ENCODE data around the gene PRAMEF20.
"Not testable (repeated sequence)": the region's sequence is repeated elsewhere in the genome, so short reads cannot be mapped to it uniquely, and the experiment has no call there.

The PRAMEF20 gene

DNA sequence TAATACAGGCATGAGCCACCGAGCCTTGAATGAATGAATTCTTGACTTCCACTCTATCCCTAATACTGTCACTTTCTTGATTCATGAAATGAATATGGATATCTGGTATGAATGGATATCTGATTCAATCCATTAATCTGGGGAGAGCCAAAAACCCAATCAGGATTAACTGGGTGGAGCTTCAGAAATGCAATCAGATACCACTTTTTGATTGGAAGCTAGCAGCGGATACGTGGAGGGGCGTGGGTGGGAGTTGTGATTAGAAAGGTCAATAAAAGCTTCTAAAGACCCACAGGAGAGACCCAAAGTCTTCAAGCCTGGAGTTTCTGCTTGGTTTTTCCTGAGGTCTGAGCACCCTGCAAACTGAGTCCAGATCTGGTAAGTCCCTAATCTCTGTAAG lies at the start of gene PRAMEF20:
TSS of gene PRAMEF20 (plus strand) at position 301 of the 400 bp plus-strand sequence. CDS start 5,905 bp downstream, outside the sequence.
- DNase-seq; intact Hi-C loops (cut with DNase I): not testable (repeated sequence)

DNA sequence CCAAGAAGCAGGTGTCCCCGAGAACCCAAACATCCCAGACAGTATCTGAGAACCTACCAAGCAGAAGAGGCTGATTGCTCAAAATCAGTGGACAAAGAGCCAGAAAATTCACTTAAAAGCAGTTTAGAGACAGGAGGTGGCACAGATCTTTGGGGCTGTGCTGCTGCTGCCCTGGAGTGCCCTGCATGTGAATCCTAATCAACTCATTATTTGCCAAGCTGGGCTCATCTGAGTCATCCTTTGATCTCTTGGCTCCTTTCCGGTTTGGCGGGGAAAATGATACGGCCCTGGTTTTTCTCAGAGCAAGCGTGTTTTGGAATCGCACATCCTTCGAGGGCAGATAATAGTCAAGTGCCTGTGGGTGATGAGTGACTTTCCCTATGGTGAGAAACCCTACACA lies 47.9 kb upstream of the PRAMEF20 start:
- intact Hi-C loops (cut with DNase I); DNase-seq: not testable (repeated sequence)

DNA sequence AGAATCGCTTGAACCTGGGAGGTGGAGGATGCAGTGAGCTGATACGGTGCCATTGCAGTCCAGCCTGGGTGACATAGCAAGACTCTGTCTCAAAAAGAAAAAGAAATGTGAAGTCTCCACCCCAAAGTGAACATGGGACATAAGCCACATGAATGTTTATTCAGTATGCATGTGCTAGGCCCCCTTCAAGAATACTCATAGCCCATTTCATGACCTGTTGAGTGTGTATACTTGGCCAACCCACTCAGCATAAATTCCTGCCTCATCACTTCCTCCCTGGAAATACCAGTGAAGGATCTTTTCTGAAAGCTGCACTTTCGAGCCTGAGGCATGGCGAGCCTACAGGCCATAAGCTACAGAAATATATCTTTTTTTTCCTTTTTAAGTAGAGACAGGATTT lies 45.3 kb upstream of the PRAMEF20 start:
- DNase-seq; intact Hi-C loops (cut with DNase I): not testable (repeated sequence)

DNA sequence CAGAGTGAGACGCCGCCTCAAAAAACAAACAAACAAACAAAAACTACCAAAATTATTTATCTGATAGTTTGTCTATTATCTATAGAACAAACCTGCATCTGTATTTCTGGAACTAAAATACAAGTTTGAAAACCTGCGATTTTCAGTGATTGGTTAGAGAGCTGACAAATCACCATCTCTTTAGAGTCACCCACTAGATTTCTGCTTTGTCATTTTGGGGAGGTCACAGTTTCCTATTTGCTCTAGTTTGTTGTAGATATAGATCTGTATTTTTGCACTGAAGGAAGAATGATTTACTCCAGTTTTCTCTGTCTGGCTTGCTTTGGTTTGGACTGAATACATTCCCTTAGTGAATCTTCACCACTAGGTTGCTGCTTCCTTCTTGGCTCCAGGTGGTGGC lies 43.7 kb upstream of the PRAMEF20 start:
- DNase-seq; intact Hi-C loops (cut with DNase I): not testable (repeated sequence)

DNA sequence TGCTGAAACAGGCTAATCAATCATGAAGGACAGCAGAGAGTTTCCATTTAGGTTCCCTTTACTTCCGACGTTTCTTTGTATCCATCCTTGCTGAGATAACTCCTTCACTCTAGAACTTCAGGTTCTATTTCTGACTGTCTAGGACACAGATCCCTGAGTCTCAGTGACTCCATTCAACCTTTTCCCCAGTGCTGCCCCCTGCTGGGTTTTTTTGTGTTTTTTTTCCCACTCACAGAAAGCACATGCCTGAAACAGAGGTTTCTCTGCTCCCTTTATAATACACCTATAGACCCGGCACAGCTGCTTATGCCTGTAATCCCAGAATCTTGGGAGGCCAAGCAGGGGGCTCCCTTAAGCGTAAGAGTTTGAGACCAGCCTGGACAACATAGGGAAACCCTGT lies 41.7 kb upstream of the PRAMEF20 start:
- intact Hi-C loops (cut with DNase I): not testable (repeated sequence)

DNA sequence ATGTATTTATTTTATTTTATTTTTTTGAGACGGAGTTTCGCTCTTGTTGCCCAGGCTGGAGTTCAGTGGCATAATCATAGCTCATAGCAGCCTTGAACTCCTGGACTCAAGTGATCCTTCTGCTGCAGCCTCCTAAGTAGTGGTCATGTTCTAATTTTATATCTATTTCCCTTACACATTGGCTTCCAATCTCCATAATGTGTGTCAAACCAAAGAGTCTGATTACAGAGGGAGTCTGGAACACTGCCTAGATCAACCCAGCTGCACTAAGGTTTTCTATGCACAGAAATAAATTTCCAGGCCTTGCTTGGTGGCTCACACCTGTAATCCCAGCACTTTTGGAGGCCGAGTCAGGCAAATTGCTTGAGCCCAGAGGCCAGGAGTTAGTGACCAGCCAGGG lies 31.3 kb upstream of the PRAMEF20 start:
- intact Hi-C loops (cut with DNase I); DNase-seq: not testable (repeated sequence)

More for the DNA sequence above, 41.7 kb upstream of the PRAMEF20 start:
- DNase-seq: peak in 34 of 42 donors; percentile 3 to 81 (median 37)

DNA sequence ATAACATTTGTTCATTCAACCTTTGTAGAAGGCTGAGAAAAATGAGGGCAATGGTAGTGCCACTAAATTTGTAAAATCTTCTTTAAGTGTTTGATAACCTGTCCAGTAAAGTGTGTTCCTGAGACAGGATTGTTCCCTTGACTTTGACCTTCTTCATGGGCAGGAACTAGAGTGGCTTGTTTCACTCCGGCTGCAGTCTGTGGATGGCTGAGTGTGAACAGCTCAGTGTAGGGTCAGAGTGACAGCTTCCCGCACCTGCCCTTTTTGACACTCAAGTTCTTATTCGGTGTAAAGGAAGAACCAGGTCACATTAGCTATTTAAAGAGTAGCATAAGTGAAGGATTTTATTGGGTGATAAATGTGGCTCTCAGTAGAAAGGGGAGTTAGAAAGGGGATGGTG lies 29.9 kb upstream of the PRAMEF20 start:
- DNase-seq; intact Hi-C loops (cut with DNase I): not testable (repeated sequence)

DNA sequence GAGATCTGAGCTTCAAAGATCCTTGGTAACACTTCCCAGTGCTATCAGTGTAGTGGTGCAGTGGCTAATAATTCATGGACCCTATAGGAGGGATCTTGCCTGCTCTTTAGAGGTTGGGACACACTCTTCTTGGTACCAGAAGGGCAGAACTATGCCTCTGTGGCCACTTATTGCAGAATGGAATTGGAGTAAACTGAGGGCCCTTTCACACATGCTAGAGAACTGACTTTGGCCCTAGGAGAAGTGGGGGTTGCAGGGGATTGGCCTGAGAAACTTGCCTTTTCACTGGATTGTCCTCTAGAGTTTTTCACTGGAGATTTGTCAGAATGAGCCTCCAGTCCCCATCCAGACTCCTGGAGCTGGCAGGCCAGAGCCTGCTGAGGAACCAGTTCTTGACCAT lies 20.9 kb upstream of the PRAMEF20 start, which contains the start of gene PRAMEF17:
TSS of gene PRAMEF17 (plus strand) at position 301 of the 400 bp plus-strand sequence. CDS start at position 327, 26 bp downstream.
- intact Hi-C loops (cut with DNase I); DNase-seq: not testable (repeated sequence)

DNA sequence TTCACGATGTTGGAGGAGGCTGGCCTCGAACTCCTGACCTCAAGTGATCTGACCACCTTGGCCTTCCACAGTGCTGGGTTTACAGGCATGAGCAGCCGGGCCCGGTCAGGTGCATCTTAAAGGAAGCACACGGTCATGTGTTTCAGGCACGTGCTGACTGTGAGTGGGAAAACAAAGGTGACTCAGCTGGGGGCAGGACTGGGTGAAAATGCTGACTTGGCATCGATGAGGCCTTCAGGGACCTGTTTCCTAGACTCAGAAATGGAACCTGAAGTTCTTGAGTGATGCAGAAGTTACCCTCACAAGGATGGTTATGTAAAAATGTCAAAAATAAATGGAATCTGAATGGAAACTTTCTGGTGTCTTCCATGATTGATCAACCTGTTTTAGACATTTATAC lies 17.2 kb upstream of the PRAMEF20 start:
- DNase-seq; intact Hi-C loops (cut with DNase I): not testable (repeated sequence)

DNA sequence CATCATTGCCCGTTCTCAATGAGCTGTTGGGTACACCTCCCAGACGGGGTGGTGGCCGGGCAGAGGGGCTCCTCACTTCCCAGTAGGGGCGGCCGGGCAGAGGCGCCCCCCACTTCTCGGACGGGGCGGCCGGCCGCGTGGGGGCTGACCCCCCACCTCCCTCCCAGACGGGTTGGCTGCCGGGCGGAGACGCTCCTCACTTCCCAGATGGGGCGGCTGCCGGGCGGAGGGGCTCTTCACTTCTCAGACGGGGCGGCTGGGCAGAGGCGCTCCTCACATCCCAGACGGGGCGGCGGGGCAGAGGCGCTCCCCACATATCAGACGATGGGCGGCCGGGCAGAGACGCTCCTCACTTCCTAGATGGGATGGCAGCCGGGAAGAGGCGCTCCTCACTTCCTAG lies 15.5 kb upstream of the PRAMEF20 start:
- intact Hi-C loops (cut with DNase I); DNase-seq: not testable (repeated sequence)

DNA sequence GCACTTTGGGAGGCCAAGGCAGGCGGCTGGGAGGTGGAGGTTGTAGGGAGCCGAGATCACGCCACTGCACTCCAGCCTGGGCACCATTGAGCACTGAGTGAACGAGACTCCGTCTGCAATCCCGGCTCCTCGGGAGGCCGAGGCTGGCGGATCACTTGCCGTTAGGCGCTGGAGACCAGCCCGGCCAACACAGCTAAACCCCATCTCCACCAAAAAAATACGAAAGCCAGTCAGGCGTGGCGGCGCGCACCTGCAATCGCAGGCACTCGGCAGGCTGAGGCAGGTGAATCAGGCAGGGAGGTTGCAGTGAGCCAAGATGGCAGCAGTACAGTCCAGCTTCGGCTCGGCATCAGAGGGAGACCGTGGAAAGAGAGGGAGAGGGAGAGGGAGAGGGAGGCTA lies 14.9 kb upstream of the PRAMEF20 start:
- intact Hi-C loops (cut with DNase I); DNase-seq: not testable (repeated sequence)

DNA sequence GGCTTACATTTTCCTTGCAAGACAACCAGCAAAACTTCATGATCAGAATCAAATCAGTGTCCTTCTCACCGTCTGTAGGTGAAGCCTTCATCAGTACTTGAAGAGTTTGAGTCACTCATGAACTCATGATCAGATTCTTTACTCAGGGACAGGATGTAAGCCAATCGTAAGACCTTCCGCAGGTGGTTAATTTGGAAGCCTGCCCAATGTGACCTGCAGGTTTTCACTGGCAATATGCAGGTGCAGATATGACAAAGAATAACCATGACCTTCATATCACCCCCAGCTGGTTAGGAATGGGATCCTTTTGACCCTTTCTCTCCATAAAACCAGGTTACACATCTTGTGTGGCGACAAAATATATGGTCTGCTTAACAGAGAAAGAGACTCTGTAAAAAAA lies 2.4 kb upstream of the PRAMEF20 start:
- intact Hi-C loops (cut with DNase I): no loop called here
- DNase-seq: no peak

DNA sequence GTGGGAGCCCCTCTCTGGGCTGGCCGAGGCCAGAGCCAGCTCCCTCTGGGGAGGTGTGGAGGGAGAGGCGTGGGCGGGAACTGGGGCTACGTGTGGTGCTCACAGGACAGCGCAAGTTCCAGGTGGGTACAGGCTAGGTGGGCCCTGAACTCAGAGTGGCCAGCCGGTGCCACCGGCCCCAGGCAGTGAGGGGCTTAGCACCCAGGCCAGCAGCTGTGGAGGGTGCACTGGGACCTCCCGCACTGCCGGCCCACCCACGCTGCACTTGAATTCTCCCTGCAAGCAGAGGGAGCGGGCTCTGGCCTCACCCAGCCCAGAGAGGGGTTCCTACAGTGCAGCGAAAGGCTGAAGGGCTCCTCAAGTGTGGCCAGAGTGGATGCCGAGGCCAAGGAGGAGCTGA lies 20.2 kb downstream of the PRAMEF20 start:
- DNase-seq: no peak

DNA sequence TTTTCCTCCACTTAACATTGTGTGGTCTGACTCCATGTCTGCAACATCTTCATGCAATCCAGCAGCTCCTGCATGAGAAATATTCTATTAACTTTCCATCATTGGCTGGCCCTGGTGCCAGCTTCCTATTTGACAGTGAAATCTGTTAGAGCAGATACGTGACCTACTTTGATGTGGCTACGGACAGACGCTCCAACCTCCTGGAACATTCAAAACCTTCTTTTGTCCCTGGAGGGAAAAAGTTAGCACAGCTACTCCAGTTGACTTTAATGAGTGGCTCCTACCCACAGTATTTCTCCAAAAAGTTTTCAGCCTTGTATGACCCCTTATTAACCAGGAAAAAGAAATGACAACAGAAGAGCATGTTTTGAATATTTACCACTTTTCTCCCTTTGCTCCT lies 22.0 kb downstream of the PRAMEF20 start:
- intact Hi-C loops (cut with DNase I): no loop called here
- no peak for DNase-seq

More for the DNA sequence above, 20.2 kb downstream of the PRAMEF20 start:
- intact Hi-C loops (cut with DNase I): no loop called here

DNA sequence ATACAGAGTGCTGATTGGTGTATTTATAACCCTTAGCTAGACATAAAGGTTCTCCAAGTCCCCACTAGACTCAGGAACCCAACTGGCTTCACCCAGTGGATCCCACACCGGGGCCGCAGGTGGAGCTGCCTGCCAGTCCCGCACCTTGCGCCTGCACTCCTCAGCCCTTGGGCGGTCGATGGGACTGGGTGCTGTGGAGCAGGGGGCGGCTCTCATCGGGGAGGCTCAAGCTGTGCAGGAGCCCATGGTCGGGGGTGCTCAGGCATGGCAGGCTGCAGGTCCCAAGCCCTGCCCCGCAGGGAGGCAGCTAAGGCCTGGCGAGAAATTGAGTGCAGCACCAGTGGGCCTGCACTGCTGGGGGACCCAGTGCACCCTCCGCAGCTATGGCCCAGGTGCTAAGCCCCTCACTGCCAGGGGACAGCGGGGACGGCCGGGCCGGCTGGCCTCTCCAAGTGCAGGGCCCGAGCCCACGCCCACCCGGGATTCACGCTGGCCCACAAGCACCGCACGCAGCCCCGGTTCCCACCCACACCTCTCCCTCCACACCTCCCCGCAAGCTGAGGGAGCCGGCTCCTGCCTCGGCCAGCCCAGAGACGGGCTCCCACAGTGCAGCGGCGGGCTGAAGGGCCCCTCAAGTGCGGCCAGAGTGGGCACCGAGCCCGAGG lies 23.6 kb downstream of the PRAMEF20 start:
- DNase-seq; intact Hi-C loops (cut with DNase I): not testable (repeated sequence)

DNA sequence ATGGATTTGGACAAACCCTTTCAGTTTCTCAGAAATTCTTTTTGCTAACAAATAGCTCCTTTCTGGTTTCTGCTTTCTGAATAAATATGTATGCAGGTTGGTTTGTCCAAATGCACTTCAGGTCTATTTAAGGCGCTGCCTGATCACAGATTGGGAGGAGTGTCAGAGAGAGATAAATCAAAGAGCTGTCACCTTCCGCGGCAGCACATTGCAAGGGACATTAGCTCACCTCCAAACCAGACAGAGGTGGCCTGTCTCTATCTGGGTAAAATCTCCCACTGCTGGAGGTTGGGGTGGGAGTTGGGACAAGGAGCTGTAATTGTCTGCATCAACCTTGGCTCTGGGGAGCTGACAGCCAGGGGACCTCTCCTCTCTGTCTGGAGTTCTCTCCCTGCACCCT lies 25.2 kb downstream of the PRAMEF20 start:
- intact Hi-C loops (cut with DNase I): no loop called here
- no peak for DNase-seq

DNA sequence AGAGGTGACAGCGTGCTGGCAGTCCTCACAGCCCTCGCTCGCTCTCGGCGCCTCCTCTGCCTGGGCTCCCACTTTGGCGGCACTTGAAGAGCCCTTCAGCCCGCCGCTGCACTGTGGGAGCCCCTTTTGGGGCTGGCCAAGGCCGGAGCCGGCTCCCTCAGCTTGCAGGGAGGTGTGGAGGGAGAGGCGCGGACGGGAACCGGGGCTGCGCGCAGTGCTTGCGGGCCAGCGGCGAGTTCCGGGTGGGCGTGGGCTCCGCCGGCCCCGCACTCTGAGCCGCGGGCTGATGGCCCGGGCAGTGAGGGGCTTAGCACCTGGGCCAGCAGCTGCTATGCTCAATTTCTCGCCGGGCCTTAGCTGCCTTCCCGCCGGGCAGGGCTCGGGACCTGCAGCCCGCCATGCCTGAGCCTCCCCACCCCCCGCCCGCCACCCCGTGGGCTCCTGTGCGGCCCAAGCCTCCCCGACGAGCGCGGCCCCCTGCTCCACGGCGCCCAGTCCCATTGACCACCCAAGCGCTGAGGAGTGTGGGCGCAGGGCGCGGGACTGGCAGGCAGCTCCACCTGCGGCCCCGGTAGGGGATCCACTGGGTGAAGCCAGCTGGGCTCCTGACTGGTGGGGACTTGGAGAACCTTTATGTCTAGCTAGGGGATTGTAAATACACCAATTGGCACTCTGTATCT lies 29.0 kb downstream of the PRAMEF20 start:
- intact Hi-C loops (cut with DNase I); DNase-seq: not testable (repeated sequence)

DNA sequence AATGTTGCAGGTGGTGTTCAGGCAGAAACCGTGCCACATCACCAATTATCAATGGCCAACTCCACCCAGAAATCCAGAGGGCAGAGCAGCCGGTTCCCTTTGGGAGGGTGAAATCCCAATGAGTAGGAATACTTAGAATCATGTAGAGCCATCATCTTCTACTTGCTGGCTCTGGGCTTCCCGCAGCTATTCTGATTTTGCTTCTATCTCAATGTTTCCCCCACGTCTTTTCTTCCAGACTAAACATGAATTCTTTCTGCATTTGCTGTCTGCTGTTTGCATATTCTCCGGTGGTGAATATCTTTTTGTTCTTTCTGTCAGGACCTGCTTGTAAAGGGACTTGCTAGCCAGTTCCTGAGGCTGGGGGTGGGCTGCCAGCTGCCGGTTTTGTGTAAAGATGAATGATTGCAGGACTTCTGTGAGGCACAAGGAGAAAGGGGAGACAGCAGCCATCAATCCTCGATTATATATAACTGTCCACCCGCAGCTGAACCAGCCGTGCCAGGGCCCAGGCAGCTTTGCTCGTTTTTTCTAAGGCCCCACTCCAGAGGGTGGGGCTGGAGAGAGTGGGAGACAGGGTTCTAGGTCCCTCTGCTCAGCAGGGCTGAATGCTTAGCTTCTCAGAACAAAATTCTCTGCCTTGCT lies 33.2 kb downstream of the PRAMEF20 start:
- intact Hi-C loops (cut with DNase I): no loop called here
- DNase-seq: no peak

DNA sequence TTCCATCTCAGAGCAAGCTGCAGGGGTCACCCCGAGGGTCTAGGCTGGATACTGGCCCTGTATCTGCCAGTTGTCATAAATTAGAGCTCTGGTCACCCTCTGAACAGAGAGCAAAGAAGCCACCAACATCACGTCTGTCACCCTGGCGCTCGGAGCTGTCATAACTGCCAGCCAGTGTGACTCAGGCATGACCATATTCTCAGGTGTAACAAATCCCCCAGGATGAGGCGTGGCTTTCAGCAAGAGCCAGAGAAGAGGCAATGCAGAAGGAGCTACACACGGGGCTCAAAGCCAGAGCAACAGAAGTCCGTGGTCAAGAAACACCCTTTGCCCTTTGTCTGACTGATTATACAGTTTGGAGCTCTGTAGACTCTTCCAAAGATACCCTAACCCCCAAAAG lies 40.0 kb downstream of the PRAMEF20 start:
- no peak for DNase-seq
- intact Hi-C loops (cut with DNase I): no loop called here

DNA sequence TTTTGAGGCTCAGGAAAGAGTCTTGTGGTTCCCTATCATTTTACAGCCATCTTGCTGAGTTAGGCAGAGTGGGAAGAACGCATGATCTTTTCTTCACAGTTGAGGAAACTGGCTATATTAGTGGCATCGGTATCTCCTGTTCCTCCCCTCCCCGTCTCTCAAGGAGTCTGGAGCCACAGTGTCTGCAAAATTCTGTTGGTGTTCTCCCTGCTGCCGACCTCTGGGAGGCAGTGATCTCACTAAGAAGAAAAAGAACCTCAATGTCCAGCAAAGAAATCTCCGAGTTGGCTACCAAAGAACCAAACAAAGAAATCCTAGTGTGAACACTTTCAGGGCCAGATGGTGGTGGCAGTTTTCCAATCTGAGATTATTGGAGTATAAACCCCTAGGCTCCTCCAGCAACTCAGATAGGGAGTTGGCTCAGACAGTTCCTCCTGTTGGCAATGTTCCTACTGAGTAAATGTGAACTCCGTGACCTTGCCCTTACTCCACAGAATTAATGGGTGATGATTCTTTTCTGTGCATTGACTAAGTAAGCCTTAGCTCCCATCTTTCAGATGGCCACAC lies 41.2 kb downstream of the PRAMEF20 start:
- no peak for DNase-seq
- intact Hi-C loops (cut with DNase I): no loop called here

Data from head of caudate nucleus (tissue), 42 donors.